Measurements from ENCODE around the gene FBXL22. TPM values are rescaled to one million over a fixed set of nuclear protein-coding genes. Genes with fewer than 3 reads are reported as not detected.

The FBXL22 gene
- total and polyA plus RNA-seq, 10 donors, result 0.13 to 1.7 (median 0.93) TPM

- no peak for DNase-seq
- no peak overlapping the region for H3K4me3 ChIP-seq
- 81 to 92% (median 89%) methylated on average over 6 of the region's 6 CpGs for WGBS, 5 donors
- H3K27ac ChIP-seq, result peak overlapping the region in 5 of 8 donors; percentile 67 to 89 (median 80)
- intact Hi-C loops (cut with DNase I; ENCODE audit: low total_unique reads), result loop anchor here (10.0 kb wide), 1 partner anchor 455 kb away; no protein-coding TSS in a partner anchor
- peaks cover 0 to 88% (median 50%) of the 10 kb centered on the region in 6 donors for H3K36me3 ChIP-seq
- H3K27me3 ChIP-seq (replicated peaks in 1 of 7), result no peaks in the 10 kb centered on the region
- peaks cover 23 to 44% (median 36%) of the 10 kb centered on the region in 6 donors for H3K4me1 ChIP-seq
- no peak for TF ChIP-seq POLR2A (IDR thresholded peaks at IDR 0.05)
- no peak for TF ChIP-seq POLR2AphosphoS5 (IDR thresholded peaks at IDR 0.05)
- TF ChIP-seq CTCF (IDR thresholded peaks at IDR 0.05 in 8 of 11, conservative IDR thresholded peaks at IDR 0.05 in 3 of 11), result no peak
- H3K9me3 ChIP-seq, result no peaks in the 10 kb centered on the region
These were observed 12.3 kb downstream of the FBXL22 start for GRCh38 chr15:63609448-63609847.

- DNase-seq, result no peak
- WGBS, 5 donors, result 0 to 2% (median 1%) methylated on average over 6 of the region's 6 CpGs
- intact Hi-C loops (cut with DNase I; ENCODE audit: low total_unique reads), result no loop called here
- TF ChIP-seq POLR2AphosphoS5 (IDR thresholded peaks at IDR 0.05) (peak in 1 of 3 donors; percentile 58), POLR2A (IDR thresholded peaks at IDR 0.05) (no peak), CTCF (IDR thresholded peaks at IDR 0.05 in 8 of 11, conservative IDR thresholded peaks at IDR 0.05 in 3 of 11) (peak; percentile 53 to 84 (median 75))
- H3K4me3 ChIP-seq, result no peak overlapping the region
- H3K36me3 ChIP-seq, result peaks cover 0 to 88% (median 59%) of the 10 kb centered on the region in 6 donors
- H3K4me1 ChIP-seq, result peaks cover 23 to 39% (median 33%) of the 10 kb centered on the region in 6 donors
- no peaks in the 10 kb centered on the region for H3K27me3 ChIP-seq (replicated peaks in 1 of 7)
- no peaks in the 10 kb centered on the region for H3K9me3 ChIP-seq
- H3K27ac ChIP-seq, result peak overlapping the region; percentile 67 to 89 (median 80)
These were observed 13.1 kb downstream of the FBXL22 start for GRCh38 chr15:63610209-63610841.

- Histone ChIP-seq H3K27me3 (replicated peaks in 1 of 7) (no peaks in the 10 kb centered on the region), H3K9me3 (no peaks in the 10 kb centered on the region), H3K4me3 (no peak overlapping the region), H3K4me1 (peaks cover 17 to 31% (median 24%) of the 10 kb centered on the region in 6 donors), H3K36me3 (peaks cover 0 to 93% (median 67%) of the 10 kb centered on the region in 6 donors), H3K27ac (peak overlapping the region; percentile 67 to 89 (median 80))
- no peak for TF ChIP-seq CTCF (IDR thresholded peaks at IDR 0.05 in 8 of 11, conservative IDR thresholded peaks at IDR 0.05 in 3 of 11)
- TF ChIP-seq POLR2AphosphoS5 (IDR thresholded peaks at IDR 0.05), result no peak
- no peak for TF ChIP-seq POLR2A (IDR thresholded peaks at IDR 0.05)
- no peak for DNase-seq
- 58 to 75% (median 69%) methylated on average over 3 of the region's 3 CpGs for WGBS, 5 donors
- intact Hi-C loops (cut with DNase I; ENCODE audit: low total_unique reads), result no loop called here
These were observed 14.0 kb downstream of the FBXL22 start for GRCh38 chr15:63611177-63611576.

GRCh38 chr15:63612300-63612699 is 15.1 kb downstream of the FBXL22 start:
- Histone ChIP-seq H3K27ac (peak overlapping the region in 2 of 8 donors; percentile 82 to 89), H3K27me3 (replicated peaks in 1 of 7) (no peaks in the 10 kb centered on the region), H3K4me3 (no peak overlapping the region), H3K4me1 (peaks cover 15 to 24% (median 20%) of the 10 kb centered on the region in 6 donors), H3K9me3 (peaks cover 0 to 2% (median 0%) of the 10 kb centered on the region in 8 donors), H3K36me3 (peaks cover 0 to 93% (median 71%) of the 10 kb centered on the region in 6 donors)
- TF ChIP-seq POLR2A (IDR thresholded peaks at IDR 0.05), result no peak
- TF ChIP-seq CTCF (IDR thresholded peaks at IDR 0.05 in 8 of 11, conservative IDR thresholded peaks at IDR 0.05 in 3 of 11), result no peak
- no peak for TF ChIP-seq POLR2AphosphoS5 (IDR thresholded peaks at IDR 0.05)
- 94 to 98% (median 95%) methylated on average over 13 to 15 of the region's 15 CpGs for WGBS, 5 donors
- DNase-seq, result no peak
- intact Hi-C loops (cut with DNase I; ENCODE audit: low total_unique reads), result no loop called here
